ENCODE results near the gene PLEKHN1.

Gene PLEKHN1, protein sequence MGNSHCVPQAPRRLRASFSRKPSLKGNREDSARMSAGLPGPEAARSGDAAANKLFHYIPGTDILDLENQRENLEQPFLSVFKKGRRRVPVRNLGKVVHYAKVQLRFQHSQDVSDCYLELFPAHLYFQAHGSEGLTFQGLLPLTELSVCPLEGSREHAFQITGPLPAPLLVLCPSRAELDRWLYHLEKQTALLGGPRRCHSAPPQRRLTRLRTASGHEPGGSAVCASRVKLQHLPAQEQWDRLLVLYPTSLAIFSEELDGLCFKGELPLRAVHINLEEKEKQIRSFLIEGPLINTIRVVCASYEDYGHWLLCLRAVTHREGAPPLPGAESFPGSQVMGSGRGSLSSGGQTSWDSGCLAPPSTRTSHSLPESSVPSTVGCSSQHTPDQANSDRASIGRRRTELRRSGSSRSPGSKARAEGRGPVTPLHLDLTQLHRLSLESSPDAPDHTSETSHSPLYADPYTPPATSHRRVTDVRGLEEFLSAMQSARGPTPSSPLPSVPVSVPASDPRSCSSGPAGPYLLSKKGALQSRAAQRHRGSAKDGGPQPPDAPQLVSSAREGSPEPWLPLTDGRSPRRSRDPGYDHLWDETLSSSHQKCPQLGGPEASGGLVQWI

DNA sequence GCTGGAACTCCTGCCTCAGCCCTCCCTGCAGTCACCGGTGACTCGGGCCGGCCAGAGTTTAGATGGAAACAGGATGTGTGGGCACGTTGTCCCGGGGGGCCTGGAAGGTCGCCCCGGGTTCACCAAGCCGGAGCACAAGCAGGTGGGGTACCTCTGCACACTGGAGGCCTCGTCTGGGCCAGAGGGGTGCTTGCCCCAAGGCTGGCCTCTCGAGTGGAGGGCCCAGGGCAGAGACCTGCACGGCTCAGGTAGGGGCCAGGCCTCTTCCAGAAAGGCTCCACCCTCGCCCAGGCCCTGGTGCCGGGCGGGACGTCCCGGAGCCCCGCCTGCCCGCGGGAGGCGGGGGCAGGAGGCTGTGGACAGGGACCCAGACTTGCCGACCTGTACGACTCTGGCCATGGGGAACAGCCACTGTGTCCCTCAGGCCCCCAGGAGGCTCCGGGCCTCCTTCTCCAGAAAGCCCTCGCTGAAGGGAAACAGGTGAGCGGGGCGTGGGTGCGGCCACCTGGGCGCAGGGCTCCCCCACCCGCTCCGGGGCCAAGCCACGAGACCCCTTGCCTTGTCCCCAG is at the start of gene PLEKHN1:
TSS of gene PLEKHN1 (plus strand) at position 348 of the 569 bp plus-strand sequence. CDS start at position 398, 50 bp downstream.
- no peak for DNase-seq

DNA sequence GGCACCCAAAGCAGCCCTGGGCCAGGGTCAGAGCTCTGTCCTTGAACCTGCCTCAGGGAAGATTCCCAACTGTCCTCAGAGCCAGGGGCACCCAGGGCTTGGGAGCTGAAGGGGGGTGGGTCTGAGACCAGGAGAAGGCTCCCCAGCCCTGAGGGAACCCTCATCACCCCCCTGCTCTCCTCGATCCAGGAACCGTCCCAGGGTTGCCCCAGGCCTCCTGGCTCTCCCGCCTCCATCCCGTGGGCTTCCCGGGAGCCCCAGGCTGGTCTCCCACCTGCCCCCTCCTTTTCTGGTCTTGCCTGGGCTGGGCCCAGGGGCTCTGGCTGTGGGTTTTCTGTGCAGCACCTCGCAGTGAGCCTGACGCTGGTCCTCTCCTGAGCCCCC is 49.2 kb upstream of the PLEKHN1 start:
- no peak for DNase-seq

DNA sequence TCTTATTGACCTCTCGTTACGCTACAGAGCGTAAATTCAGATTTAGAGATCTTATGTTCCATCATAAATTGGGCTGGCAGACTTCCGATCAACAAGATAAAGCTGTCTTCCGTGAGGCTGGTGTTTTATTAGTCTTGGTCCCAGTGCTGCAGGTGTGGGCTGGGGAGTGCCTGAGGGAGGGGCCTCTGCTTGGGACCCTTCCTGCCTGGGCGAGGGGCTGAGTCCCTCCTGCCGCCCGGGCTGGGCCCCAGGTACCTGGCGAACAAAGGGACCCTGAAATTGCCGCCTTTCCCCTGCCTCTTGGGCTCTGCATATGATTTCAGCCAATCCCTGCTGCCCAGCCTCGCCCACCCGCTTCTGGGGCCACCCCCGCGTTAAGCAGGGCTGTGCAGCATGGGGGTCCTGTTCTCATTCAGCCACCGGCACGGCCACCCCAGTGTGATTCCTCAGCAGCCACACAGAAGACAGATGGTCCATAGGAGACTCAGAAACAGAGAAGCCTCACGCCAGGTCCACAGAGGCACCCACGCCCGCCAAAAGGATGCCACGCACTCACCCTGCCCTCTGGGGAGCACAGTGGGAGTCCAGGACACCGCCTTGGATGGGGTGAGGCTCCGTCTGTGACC is 48.7 kb upstream of the PLEKHN1 start:
- no peak for DNase-seq

DNA sequence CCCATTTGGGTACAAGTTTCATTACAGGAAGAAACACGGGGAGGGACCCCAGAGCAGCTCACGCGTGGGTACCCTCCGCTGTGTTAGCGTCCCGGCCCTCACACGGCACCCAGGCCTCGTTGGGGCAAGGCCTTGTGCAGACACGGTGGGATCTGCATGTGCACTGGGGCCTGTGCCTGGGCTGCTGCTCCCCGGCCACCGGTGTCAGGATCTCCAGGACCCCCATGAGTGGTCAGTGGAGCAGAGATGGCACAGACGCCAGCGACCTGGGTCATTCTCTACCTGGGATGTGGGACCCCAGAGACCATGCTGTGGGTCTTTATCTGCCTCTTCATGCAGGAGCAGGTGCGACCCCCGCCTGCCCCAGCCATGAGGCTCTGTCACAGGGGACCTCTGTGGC is 47.9 kb upstream of the PLEKHN1 start:
- DNase-seq = no peak

DNA sequence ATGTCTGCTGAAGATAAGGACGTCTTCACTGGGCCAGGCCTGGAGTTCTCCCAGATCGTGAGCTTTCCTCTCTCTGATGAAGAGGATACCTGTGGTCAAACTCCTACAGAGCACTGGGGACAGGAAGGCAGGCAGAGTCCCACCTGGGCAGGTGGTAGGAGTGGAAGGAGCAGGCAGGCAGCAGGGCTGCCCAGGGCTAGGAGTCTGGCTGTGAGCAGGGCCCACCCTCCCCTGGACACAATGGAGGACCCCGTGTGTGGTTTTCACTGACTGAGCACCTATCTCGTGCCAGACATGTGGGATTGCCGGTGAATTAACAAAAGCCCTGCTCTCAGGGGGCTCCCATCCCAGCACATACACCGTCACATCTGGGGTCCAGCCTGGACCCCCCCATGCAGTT is 47.4 kb upstream of the PLEKHN1 start:
- DNase-seq = no peak

DNA sequence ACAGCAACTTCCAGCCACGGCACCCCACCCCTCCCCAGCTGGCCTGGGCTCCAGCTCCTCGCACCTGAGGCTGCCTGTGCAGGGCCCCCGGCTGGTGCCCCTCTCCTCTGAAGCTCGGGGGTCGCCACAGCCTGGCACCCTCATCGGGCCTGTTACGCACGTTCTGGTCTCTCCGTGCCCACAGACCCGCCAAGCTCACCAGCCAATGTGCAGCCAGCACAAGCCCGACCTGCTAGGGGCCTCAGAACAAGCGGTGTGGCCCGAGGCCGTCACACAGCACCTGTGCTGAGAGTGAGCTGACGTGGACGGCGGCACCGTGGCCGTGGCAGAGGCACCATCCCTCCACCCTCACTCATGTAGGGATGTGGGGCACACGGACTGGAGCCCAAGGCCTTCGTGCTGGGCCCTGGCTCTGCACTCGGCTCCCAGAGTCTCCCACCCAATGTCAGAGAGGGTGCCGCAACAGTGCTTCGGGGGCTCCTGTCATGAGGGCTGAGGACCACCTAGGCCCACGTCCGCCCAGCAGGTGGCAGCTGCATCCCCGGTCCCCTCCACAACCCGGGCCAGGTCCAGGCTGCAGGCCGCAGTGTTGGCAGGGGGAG is 46.9 kb upstream of the PLEKHN1 start:
- DNase-seq = no peak

DNA sequence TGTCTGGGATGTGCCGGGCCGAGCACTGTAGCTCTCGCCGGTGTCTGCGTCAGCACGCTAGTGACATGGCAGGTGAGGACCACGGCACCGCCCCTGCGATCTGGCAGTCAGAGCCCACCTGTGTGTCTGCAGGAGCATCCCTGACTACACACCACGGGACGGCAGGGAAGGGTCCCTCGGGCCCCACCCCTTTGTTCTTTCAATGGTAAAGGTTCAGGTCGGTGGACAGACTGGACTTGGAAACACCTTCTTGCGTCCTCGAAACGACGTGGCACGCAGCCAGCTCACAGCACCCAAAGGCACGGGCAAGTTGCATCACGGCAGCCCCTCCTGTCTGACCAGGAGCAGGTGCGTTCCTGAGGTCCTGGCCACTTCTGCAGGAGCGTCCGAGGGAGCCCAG is 46.3 kb upstream of the PLEKHN1 start:
- no peak for DNase-seq

DNA sequence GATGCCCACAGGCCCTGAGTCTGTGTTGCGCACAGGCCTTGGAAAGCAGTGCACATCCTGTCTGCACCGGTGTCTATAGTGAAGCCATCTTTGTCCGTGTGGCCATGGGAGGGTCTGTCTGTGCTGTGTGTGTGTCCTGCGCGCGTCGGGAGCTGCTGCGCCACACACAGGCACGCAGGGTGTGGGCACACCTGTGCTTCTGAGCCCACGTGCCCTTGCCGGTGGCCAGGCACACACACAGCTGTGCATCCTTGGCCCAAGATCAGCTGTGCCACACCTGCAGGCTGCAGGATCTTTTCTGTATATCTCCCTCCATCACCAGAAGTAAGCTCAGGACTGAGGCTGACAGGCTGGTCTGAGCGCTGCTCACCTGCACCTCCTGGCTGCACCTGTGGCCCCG is 45.8 kb upstream of the PLEKHN1 start:
- no peak for DNase-seq

DNA sequence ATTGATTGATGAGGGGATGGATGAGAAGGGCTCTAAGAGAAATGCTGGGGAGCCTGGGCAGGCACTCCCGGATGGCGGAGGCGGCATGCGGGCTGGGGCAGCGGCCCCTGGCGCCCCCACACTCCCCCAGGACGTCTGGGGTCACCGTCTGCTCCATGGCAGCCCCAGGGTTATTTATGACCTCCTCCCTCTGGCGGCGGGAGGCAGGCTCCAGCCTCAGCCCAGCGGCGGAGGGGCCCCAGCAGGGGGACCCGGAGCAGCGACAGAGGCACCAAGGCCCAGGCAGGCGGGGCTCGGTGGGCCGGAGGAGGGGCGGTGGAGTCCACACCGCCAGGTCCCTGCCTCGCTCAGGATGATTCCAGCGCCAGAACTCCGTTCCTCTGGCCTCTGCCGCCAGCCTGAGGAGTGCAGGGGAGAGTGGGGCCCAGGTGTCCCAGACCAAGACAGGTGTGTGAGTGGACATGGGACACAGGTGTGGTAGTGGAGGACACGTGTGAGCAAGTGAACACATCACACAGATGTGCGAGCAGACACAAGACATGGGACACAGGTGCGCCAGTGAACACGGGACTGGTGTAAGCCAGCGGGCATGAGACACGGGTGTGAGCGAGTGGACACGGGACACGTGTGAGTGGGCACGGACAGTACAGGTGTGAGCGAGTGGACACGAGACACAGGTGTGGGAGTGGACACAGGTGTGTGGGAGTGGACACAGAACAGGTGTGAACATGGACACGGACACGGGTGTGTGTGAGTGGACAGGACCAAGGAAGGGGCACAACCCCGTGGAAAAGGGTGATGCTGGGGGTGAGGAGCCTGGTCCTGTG is 45.1 kb upstream of the PLEKHN1 start:
- no peak for DNase-seq

DNA sequence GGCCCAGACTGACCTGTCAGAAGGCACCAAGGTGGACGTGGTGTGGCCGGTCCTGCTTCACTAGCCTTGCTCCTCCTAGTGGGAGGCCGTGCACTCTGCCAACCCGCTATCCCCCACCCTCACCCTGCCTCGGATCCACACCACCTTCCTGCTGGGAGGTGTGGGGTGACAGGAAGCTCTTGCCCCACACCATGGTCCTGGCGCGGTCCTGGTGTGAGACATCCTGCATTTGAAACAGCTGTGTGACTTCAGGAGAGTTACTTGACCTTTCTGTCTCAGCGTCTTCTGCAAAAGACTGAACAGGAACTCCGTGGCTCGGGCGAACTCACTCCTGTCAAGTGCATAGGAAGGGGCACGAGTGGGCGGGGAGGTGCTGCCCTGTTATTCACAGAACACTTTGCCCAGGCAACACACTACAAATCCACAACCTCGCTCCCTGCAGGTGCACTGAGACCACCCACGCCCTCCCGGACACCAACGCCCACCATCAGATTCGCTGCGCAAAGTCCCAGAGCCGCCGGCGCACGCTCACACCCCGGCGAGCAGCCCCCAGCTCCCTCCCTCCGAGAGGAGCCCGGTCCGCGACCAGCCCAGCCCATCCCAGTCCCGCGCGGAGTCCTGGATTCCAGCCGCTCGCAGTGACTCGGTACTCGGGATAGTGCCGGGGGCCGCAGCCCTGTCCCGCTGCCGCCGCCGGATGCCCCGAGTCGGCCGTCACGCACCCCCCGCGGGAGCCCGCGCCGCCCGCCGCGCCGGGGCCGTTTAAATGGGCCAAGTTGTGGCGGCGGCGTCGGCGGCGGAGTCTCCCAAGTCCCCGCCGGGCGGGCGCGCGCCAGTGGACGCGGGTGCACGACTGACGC is 42.9 kb upstream of the PLEKHN1 start, which contains the start of gene SAMD11:
TSS of gene SAMD11 (plus strand) at position 793 of the 860 bp plus-strand sequence. CDS start 509 bp downstream, outside the sequence.
- no peak for DNase-seq

DNA sequence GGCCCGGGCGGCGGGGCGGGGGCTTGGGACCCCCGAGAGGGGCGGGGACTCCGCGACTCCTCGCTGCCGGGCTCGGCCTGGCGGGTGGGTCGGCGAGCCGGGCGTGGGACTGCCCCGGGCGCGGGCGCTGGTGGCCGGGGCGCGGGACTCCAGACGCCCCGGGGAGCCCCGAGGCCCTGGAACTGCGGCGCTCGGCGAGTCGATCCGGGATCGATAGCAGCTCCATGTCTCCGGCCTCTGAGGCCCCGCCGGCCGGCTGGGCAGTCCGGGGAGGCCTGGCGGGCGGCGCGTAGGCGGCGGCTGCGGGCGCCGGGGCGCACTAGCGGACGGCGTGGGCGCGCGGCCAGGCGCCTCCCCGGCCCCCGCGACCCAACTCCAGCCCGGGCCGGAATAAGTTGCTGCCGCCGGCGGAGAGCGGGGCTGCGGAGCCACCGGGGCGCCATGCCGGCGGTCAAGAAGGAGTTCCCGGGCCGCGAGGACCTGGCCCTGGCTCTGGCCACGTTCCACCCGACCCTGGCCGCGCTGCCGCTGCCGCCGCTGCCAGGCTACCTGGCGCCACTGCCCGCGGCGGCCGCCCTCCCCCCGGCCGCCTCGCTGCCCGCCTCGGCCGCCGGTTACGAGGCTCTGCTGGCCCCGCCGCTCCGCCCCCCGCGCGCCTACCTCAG is 42.2 kb upstream of the PLEKHN1 start:
- no peak for DNase-seq

DNA sequence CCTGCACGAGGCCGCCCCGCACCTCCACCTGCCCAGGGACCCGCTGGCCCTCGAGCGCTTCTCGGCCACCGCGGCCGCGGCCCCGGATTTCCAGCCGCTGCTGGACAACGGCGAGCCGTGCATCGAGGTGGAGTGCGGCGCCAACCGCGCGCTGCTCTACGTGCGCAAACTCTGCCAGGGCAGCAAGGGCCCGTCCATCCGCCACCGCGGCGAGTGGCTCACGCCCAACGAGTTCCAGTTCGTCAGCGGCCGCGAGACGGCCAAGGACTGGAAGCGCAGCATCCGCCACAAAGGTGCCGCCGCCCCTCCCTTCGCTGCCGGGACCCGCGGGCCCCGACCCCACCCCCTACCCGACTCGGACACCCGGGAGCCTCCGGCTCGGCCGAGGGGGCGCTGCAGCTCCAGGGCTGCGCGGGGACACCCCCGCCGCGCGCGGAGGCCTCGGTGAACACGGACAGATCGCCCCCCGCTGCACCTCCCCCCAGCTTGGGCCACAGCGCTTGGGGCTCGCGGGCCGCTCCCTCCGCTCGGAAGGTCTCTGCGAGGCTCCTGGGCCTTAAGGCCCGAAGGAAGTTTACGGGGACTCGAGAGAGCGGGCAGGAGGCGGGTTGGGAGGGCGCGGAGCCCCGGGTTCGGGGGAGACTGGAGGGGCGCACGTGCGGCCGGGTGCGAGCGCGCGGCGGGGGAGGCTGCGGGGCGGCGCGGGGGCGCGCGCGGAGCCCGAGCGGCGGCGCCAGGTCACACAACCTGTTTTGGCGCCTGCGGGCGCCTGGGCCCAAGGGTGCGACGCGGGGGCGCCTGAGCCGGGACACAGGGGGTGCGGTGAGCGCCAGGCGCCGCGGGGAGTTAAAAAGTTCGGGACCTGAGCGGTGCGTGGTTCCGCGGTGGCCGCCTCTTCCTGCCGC is 41.4 kb upstream of the PLEKHN1 start:
- no peak for DNase-seq

DNA sequence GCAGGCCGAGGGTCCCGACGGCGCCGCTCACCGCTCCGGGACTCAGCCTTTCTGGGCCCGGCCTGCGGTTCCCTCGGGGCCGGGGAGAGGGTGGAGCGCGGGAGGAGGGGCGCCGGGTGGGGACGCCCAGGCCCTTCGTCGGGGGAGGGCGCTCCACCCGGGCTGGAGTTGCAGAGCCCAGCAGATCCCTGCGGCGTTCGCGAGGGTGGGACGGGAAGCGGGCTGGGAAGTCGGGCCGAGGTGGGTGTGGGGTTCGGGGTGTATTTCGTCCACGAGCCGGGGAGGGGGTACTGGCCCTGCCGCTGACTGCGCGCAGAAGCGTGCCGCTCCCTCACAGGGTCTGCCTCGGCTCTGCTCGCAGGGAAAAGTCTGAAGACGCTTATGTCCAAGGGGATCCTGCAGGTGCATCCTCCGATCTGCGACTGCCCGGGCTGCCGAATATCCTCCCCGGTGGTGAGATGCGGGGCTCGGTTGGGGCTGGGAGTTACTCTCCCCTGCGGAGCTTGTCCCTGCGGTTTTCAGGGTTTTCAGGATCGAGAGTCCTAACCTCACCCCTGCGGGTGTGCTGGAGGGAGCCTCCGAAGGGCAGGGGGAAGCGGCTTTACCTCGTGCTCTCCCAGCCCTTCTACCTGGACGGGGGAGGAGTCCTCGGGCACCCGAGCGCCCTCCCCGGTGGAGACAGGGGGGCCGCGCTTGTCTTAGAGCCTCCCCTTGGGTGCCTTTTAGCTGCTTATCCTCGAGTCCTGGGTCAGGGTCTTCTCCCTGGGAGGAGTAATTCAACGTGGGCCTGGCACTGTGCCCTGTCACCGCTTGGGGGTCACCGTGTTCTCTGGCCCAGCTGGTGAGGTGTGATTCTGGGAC is 40.5 kb upstream of the PLEKHN1 start:
- DNase-seq = no peak

DNA sequence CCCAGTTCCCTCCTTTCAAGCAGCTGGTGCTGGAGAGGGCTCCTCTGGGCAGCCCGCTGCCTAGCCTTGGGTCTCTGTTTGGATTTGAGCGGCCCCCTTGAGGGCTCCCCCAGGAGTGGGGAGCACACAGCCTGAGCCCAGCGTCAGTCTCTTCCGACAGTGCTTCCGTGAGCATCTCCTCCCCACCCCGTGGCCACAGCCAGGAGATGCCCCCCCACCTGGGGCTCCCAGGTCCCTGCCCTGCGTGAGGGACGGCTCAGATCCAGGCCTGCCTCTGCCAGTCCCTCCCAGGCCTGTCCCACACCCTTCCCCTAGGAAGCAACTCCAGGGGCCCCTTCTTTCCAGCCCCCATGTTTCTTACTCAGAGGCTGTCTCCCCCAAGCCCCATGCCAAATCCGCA is 39.0 kb upstream of the PLEKHN1 start:
- DNase-seq = no peak

DNA sequence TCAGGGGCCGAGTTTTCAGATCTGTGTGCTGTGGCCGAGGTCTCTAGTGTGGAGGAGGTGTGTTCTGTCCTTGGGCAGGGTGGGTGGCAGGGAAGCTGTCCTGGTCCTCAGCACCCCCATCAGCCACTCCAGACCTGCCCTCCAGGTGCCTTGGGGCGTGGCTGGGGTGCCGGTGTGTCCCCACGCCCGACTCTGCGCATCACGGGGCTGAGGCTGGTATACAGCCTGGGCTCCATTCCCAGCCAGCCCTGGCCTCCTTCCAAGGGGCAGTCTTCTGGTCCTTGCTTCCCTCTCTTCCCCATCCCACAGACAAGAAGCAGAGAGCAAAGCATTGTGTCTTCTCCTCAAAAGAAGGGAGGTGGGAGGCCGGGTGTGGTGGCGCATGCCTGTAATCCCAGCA is 38.5 kb upstream of the PLEKHN1 start:
- DNase-seq = no peak

DNA sequence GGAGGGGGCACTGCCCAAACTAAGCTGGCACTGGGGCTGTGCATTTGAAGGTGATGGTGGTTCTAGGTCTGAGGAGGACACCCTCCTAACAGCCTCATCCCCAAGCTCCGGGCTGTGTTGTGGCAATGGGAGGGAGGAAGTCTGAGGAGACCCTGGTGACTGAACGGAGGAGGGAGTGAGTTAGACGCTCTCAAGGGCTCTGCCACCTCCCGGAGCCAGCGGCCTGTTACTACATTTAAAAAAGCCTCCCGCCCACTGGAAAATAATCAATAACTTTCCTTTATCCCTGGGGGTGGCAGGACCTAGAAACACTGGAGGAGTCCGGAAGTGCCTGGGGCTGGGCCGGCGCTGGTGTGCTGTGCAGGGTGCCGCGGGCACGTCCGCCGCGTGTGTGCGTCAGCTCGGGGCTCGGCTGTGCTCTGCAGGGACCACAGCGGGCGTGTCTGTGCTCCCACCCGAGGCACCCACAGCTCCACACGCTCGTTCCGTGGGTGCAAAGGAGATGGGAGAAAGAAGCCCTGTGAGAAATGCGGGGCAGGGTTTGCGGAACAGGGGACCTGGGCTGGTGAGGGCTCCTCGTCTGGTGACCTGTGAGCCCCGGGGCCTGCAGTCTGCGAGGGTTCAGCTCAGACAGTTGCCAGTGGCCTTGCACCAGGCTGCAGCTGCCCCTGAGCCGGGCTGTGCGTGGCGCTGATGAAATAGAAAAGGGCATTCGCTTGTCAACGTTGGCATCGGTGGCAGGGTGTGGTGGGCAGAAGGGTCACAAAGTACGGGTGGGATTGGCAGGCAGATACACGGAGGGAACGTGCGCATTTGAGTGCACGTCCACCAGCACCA is 37.2 kb upstream of the PLEKHN1 start:
- DNase-seq = no peak
